Neural progenitor cell (in vitro differentiated cells): ENCODE results near the gene ANKRD31. TPM values are rescaled to one million over a fixed set of nuclear protein-coding genes. Genes with fewer than 3 reads are reported as not detected.

Source experiments
- DNase-seq: peaks from one replicate; pipeline ENCODE4 v3.0.0-alpha.2; 2016; ENCODE audit warnings: low spot score
- H2AFZ ChIP-seq: fragments of 200-600 bp; sonication (generic); replicated peaks from 2 replicates; pipeline ENCODE4 v1.6.1; 2016; ENCODE audit warnings: antibody characterized with exemption
- H3F3A ChIP-seq: fragments of 200-600 bp; sonication (generic); 2 replicates; pipeline ENCODE4 v1.6.1; 2016; ENCODE audit warnings: antibody characterized with exemption, low read depth
- H3K27ac ChIP-seq: fragments of 200-600 bp; sonication (generic); 2 replicates; pipeline ENCODE4 v1.5.1; 2016; ENCODE audit warnings: mild to moderate bottlenecking
- H3K27me3 ChIP-seq: fragments of 200-600 bp; sonication (generic); 2 replicates; pipeline ENCODE4 v1.6.1; 2016; ENCODE audit warnings: mild to moderate bottlenecking, moderate library complexity
- H3K36me3 ChIP-seq: fragments of 200-600 bp; sonication (generic); 2 replicates; pipeline ENCODE4 v1.5.1; 2016
- H3K4me1 ChIP-seq: fragments of 200-600 bp; sonication (generic); 2 replicates; pipeline ENCODE4 v1.6.1; 2016; ENCODE audit warnings: mixed run types
- H3K4me2 ChIP-seq: fragments of 200-600 bp; sonication (generic); 2 replicates; pipeline ENCODE4 v1.6.1; 2016
- H3K4me3 ChIP-seq: fragments of 200-600 bp; sonication (generic); 2 replicates; pipeline ENCODE4 v1.5.1; 2016
- H3K79me2 ChIP-seq: fragments of 200-600 bp; sonication (generic); 2 replicates; pipeline ENCODE4 v1.6.1; 2016; ENCODE audit warnings: low read depth
- H3K9ac ChIP-seq: fragments of 200-600 bp; sonication (generic); 2 replicates; pipeline ENCODE4 v1.6.1; 2016
- H3K9me3 ChIP-seq: fragments of 200-600 bp; sonication (generic); 2 replicates; pipeline ENCODE4 v1.5.1; 2016; ENCODE audit warnings: low read depth
- H4K20me1 ChIP-seq: fragments of 200-600 bp; sonication (generic); 2 replicates; pipeline ENCODE4 v1.6.1; 2016; ENCODE audit warnings: low read depth
- H3K27ac Mint-ChIP-seq: 3 replicates; pipeline ENCODE4 v1.8.0; 2021; ENCODE audit warnings: mixed read lengths
- H3K27me3 Mint-ChIP-seq: 2 replicates; pipeline ENCODE4 v1.8.0; 2022; ENCODE audit warnings: low read depth, mild to moderate bottlenecking, inconsistent platforms, moderate library complexity, mixed read lengths; ENCODE audit not compliant: insufficient read depth
- H3K36me3 Mint-ChIP-seq: 3 replicates; pipeline ENCODE4 v1.8.0; 2021; ENCODE audit warnings: mixed read lengths
- H3K4me1 Mint-ChIP-seq: 3 replicates; pipeline ENCODE4 v1.8.0; 2021; ENCODE audit warnings: mixed read lengths
- H3K4me3 Mint-ChIP-seq: 3 replicates; pipeline ENCODE4 v1.8.0; 2021; ENCODE audit warnings: mild to moderate bottlenecking, moderate library complexity, mixed read lengths
- H3K9me3 Mint-ChIP-seq: 3 replicates; pipeline ENCODE4 v1.8.0; 2020; ENCODE audit warnings: mixed read lengths
- CTCF ChIP-seq: fragments of 200-600 bp; sonication (generic); IDR thresholded peaks from 2 replicates; pipeline ENCODE4 v1.5.1; 2017; ENCODE audit warnings: antibody characterized with exemption, mild to moderate bottlenecking
- EZH2 ChIP-seq: fragments of 200-600 bp; sonication (generic); IDR thresholded peaks from 2 replicates; pipeline ENCODE4 v1.6.1; 2017; ENCODE audit warnings: antibody characterized with exemption, mild to moderate bottlenecking, moderate library complexity
- EZH2phosphoT487 ChIP-seq: fragments of 200-600 bp; sonication (generic); IDR thresholded peaks from 2 replicates; pipeline ENCODE4 v1.6.1; 2017; ENCODE audit warnings: antibody characterized with exemption
- total RNA-seq: library from RNA; depleted of rRNA; stranded (reverse); fragments of >200 nt; gene quantifications from 2 replicates; pipeline ENCODE4 v1.2.3, GENCODE V29; 2015; ENCODE audit warnings: low replicate concordance

Gene ANKRD31
- total RNA-seq, 1 donor from 2014 or later: 0.75 TPM

- peak; percentile 40 for DNase-seq
- TF ChIP-seq EZH2 (no peak), EZH2phosphoT487 (no peak), CTCF (no peak)
- H3K27ac ChIP-seq: no peak overlapping the region
- no peaks in the 10 kb centered on the region for H3K27me3 ChIP-seq
- H3K4me2 ChIP-seq: peak overlapping the region; percentile 20
- H3K4me3 ChIP-seq: no peak overlapping the region
- no peak overlapping the region for H3K9ac ChIP-seq
- peaks cover 12% of the 10 kb centered on the region for H3K4me1 ChIP-seq
- H3K9me3 ChIP-seq: no peaks in the 10 kb centered on the region
- Mint-ChIP-seq H3K9me3 (no peaks in the 10 kb centered on the region), H3K4me1 (no peaks in the 10 kb centered on the region), H3K27me3 (no peaks in the 10 kb centered on the region), H3K36me3 (no peaks in the 10 kb centered on the region), H3K4me3 (no peak overlapping the region), H3K27ac (no peak overlapping the region)
- H3K36me3 ChIP-seq: no peaks in the 10 kb centered on the region
- H3K79me2 ChIP-seq: no peaks in the 10 kb centered on the region
- H3F3A ChIP-seq: no peaks in the 10 kb centered on the region
- no peak overlapping the region for H2AFZ ChIP-seq
- H4K20me1 ChIP-seq: no peaks in the 10 kb centered on the region
Observed at GRCh38 chr5:75142566-75143136, 94.0 kb downstream of the ANKRD31 start.

GRCh38 chr5:75140277-75140676, 96.4 kb downstream of the ANKRD31 start:
- no peaks in the 10 kb centered on the region for H3K79me2 ChIP-seq
- no peak overlapping the region for H3K9ac ChIP-seq
- H3F3A ChIP-seq: no peaks in the 10 kb centered on the region
- H4K20me1 ChIP-seq: no peaks in the 10 kb centered on the region
- no peak overlapping the region for H3K4me3 Mint-ChIP-seq
- no peaks in the 10 kb centered on the region for H3K9me3 ChIP-seq
- TF ChIP-seq CTCF: no peak
- TF ChIP-seq EZH2: no peak
- TF ChIP-seq EZH2phosphoT487: no peak
- H3K4me3 ChIP-seq: no peak overlapping the region
- H3K27me3 Mint-ChIP-seq: no peaks in the 10 kb centered on the region
- no peak overlapping the region for H3K27ac Mint-ChIP-seq
- no peak overlapping the region for H3K4me2 ChIP-seq
- H2AFZ ChIP-seq: no peak overlapping the region
- no peaks in the 10 kb centered on the region for H3K36me3 ChIP-seq
- DNase-seq: no peak
- H3K27me3 ChIP-seq: no peaks in the 10 kb centered on the region
- H3K27ac ChIP-seq: no peak overlapping the region
- peaks cover 12% of the 10 kb centered on the region for H3K4me1 ChIP-seq
- no peaks in the 10 kb centered on the region for H3K4me1 Mint-ChIP-seq
- no peaks in the 10 kb centered on the region for H3K36me3 Mint-ChIP-seq
- H3K9me3 Mint-ChIP-seq: peaks cover 2% of the 10 kb centered on the region

- Mint-ChIP-seq H3K36me3 (no peaks in the 10 kb centered on the region), H3K27ac (no peak overlapping the region), H3K27me3 (peaks cover 1% of the 10 kb centered on the region), H3K4me1 (no peaks in the 10 kb centered on the region), H3K9me3 (peaks cover 5% of the 10 kb centered on the region), H3K4me3 (no peak overlapping the region)
- Histone ChIP-seq H3K9ac (no peak overlapping the region), H3K4me1 (peaks cover 12% of the 10 kb centered on the region), H3K9me3 (no peaks in the 10 kb centered on the region), H3F3A (no peaks in the 10 kb centered on the region), H3K27me3 (no peaks in the 10 kb centered on the region), H3K4me2 (no peak overlapping the region), H3K4me3 (no peak overlapping the region), H3K79me2 (no peaks in the 10 kb centered on the region), H3K27ac (no peak overlapping the region), H4K20me1 (no peaks in the 10 kb centered on the region), H3K36me3 (no peaks in the 10 kb centered on the region), H2AFZ (no peak overlapping the region)
- TF ChIP-seq EZH2phosphoT487 (no peak), CTCF (no peak), EZH2 (no peak)
- DNase-seq: no peak
Observed at GRCh38 chr5:75138689-75139088, 98.0 kb downstream of the ANKRD31 start.
